Thyroid gland (tissue), 4 donors: ENCODE results near the gene INIP. TPM values are rescaled to one million over a fixed set of nuclear protein-coding genes. Genes with fewer than 3 reads are reported as not detected.
"Not testable (repeated sequence)": the region's sequence is repeated elsewhere in the genome, so short reads cannot be mapped to it uniquely, and the experiment has no call there.

ENCODE experiments used
- DNase-seq, 2 donors: peaks; one replicate each; pipeline ENCODE4 v3.0.0-alpha.2; 2019
- H3K27ac ChIP-seq, 3 donors: fragments of 200-600 bp; sonication (generic); 1 replicate in 2 of 3; 2 replicates in 1 of 3; pipeline ENCODE4 v1.5.1; 2016 to 2019; ENCODE audit warnings: mild to moderate bottlenecking in 1 of 3, moderate library complexity in 1 of 3
- H3K27me3 ChIP-seq: fragments of 200-600 bp; sonication (generic); one replicate; pipeline ENCODE4 v1.5.1; 2019
- H3K36me3 ChIP-seq, 2 donors: fragments of 200-600 bp; sonication (generic); one replicate each; pipeline ENCODE4 v1.5.1; 2016 to 2019
- H3K4me1 ChIP-seq, 2 donors: fragments of 200-600 bp; sonication (generic); one replicate each; pipeline ENCODE4 v1.5.1; 2017 to 2019
- H3K4me3 ChIP-seq, 3 donors: fragments of 200-600 bp; sonication (generic); replicated peaks in 1 of 3; 1 replicate in 2 of 3; 2 replicates in 1 of 3; pipeline ENCODE4 v1.5.1; 2016; ENCODE audit warnings: mild to moderate bottlenecking in 1 of 3
- H3K9me3 ChIP-seq: fragments of 200-600 bp; sonication (generic); one replicate; pipeline ENCODE4 v1.5.1; 2017
- CTCF ChIP-seq, 6 experiments: fragments of 200-600 bp in 3 of 6; fragments of 450-650 bp in 3 of 6; sonication (generic) in 3 of 6; IDR thresholded peaks; one replicate each; pipeline ENCODE4 v1.5.1; 2016 to 2019; ENCODE audit warnings: antibody characterized with exemption in 6 of 6, mild to moderate bottlenecking in 2 of 6, inconsistent platforms in 1 of 6, moderate library complexity in 1 of 6
- POLR2A ChIP-seq, 2 donors: fragments of 450-650 bp; IDR thresholded peaks; one replicate each; pipeline ENCODE4 v1.6.1; 2017; ENCODE audit warnings: antibody characterized with exemption in 2 of 2, mild to moderate bottlenecking in 2 of 2, moderate library complexity in 1 of 2
- WGBS, 2 donors: methylation state at CpG; one replicate each; pipeline ENCODE4 v1.1.5; 2017; 5-methylcytosine and 5-hydroxymethylcytosine counted together
- intact Hi-C: fragments of 100-400 bp; cut with DNase I; formaldehyde crosslinking; loops from one replicate; pipeline ENCODE4 v1.15.1; 2023
- total RNA-seq, 4 donors: library from RNA; depleted of rRNA; stranded (reverse); fragments of >200 nt; gene quantifications; one replicate each; pipeline ENCODE4 v1.2.3, GENCODE V29; 2016

The INIP gene
- total RNA-seq, 4 donors from 2014 or later, result 12.6 to 23.7 (median 18.2) TPM

GRCh38 chr9:112728401-112728800 lies 10.5 kb upstream of the INIP start:
- H3K27me3 ChIP-seq, result no peaks in the 10 kb centered on the region
- no peak for DNase-seq
- no peaks in the 10 kb centered on the region for H3K36me3 ChIP-seq
- intact Hi-C loops, result no loop called here
- H3K4me1 ChIP-seq, result no peaks in the 10 kb centered on the region
- no peak overlapping the region for H3K4me3 ChIP-seq
- no peak for TF ChIP-seq POLR2A (IDR thresholded peaks at IDR 0.05)
- no peak for TF ChIP-seq CTCF (IDR thresholded peaks at IDR 0.05)
- H3K27ac ChIP-seq, result no peak overlapping the region
- 98% methylated on average over 2 of the region's 2 CpGs for WGBS, 2 donors
- H3K9me3 ChIP-seq, result no peaks in the 10 kb centered on the region

- Histone ChIP-seq H3K27me3 (no peaks in the 10 kb centered on the region), H3K36me3 (no peaks in the 10 kb centered on the region), H3K4me1 (no peaks in the 10 kb centered on the region), H3K9me3 (no peaks in the 10 kb centered on the region), H3K27ac (no peak overlapping the region), H3K4me3 (no peak overlapping the region)
- no peak for TF ChIP-seq CTCF (IDR thresholded peaks at IDR 0.05)
- TF ChIP-seq POLR2A (IDR thresholded peaks at IDR 0.05), result no peak
- intact Hi-C loops, result no loop called here
- DNase-seq, result no peak
- 93% methylated on average over 4 of the region's 4 CpGs for WGBS, 2 donors
Observed at GRCh38 chr9:112726428-112726827, 8.5 kb upstream of the INIP start.

GRCh38 chr9:112725961-112726360 lies 8.0 kb upstream of the INIP start:
- H3K27ac ChIP-seq, result no peak overlapping the region

GRCh38 chr9:112722749-112723148 lies 4.8 kb upstream of the INIP start:
- intact Hi-C loops, H3K27ac ChIP-seq, H3K27me3 ChIP-seq, H3K36me3 ChIP-seq, H3K4me3 ChIP-seq, DNase-seq, H3K9me3 ChIP-seq, H3K4me1 ChIP-seq: not testable (repeated sequence)
- WGBS, 2 donors, result 94 to 95% methylated on average over 3 of the region's 3 CpGs

More at GRCh38 chr9:112725961-112726360, 8.0 kb upstream of the INIP start:
- intact Hi-C loops, result no loop called here
- WGBS, 2 donors, result 82 to 98% methylated on average over 3 of the region's 3 CpGs
- Histone ChIP-seq H3K9me3 (no peaks in the 10 kb centered on the region), H3K36me3 (no peaks in the 10 kb centered on the region), H3K27me3 (no peaks in the 10 kb centered on the region), H3K4me3 (no peak overlapping the region), H3K4me1 (no peaks in the 10 kb centered on the region)
- TF ChIP-seq CTCF (IDR thresholded peaks at IDR 0.05), result no peak
- TF ChIP-seq POLR2A (IDR thresholded peaks at IDR 0.05), result no peak
- DNase-seq, result no peak

GRCh38 chr9:112720113-112720780 lies 2.3 kb upstream of the INIP start:
- intact Hi-C loops, result no loop called here
- TF ChIP-seq CTCF (IDR thresholded peaks at IDR 0.05), result no peak
- TF ChIP-seq POLR2A (IDR thresholded peaks at IDR 0.05), result no peak
- no peak for DNase-seq
- Histone ChIP-seq H3K9me3 (no peaks in the 10 kb centered on the region), H3K4me1 (peaks cover 0 to 8% of the 10 kb centered on the region in 2 donors), H3K27ac (no peak overlapping the region), H3K4me3 (no peak overlapping the region), H3K36me3 (no peaks in the 10 kb centered on the region), H3K27me3 (no peaks in the 10 kb centered on the region)
- 93% methylated on average over 4 of the region's 4 CpGs for WGBS, 2 donors
